ENCODE results near the gene IL1B. TPM values are rescaled to one million over a fixed set of nuclear protein-coding genes. Genes with fewer than 3 reads are reported as not detected.

IL1B gene
- polyA plus RNA-seq, 1 donor from 2014 or later: not detected

GRCh38 chr2:112782234-112782799 is 54.3 kb downstream of the IL1B start:
- no peak overlapping the region for H3K9ac ChIP-seq (ENCODE audit: low read length)
- H2AFZ ChIP-seq (ENCODE audit: low read depth, low read length): no peak overlapping the region
- no peak overlapping the region for H3K4me2 ChIP-seq (ENCODE audit: low read length)
- H3F3A ChIP-seq (ENCODE audit: insufficient read depth, low read length, poor library complexity, severe bottlenecking): no peaks in the 10 kb centered on the region
- H3K79me2 ChIP-seq (replicated peaks; ENCODE audit: insufficient read depth, low read length): no peaks in the 10 kb centered on the region
- H3K4me3 ChIP-seq (ENCODE audit: low read length): no peak overlapping the region
- no peak for TF ChIP-seq SMC3 (conservative IDR thresholded peaks at IDR 0.05; ENCODE audit: poor library complexity)
- no peak for TF ChIP-seq RAD21 (conservative IDR thresholded peaks at IDR 0.05)
- no peak for TF ChIP-seq POLR2AphosphoS5 (IDR thresholded peaks at IDR 0.05)
- TF ChIP-seq EZH2 (IDR thresholded peaks at IDR 0.05; ENCODE audit: borderline replicate concordance, insufficient read depth, low read length, poor library complexity, severe bottlenecking): no peak
- no peak for TF ChIP-seq REST (IDR thresholded peaks at IDR 0.05; ENCODE audit: borderline replicate concordance)
- TF ChIP-seq MXI1 (conservative IDR thresholded peaks at IDR 0.05; ENCODE audit: poor library complexity, severe bottlenecking): no peak
- no peak for TF ChIP-seq EP300 (conservative IDR thresholded peaks at IDR 0.05; ENCODE audit: poor library complexity, severe bottlenecking)
- no peak for TF ChIP-seq CTCF (IDR thresholded peaks at IDR 0.05; ENCODE audit: poor library complexity, severe bottlenecking)
- TF ChIP-seq TAF1 (IDR thresholded peaks at IDR 0.05; ENCODE audit: low read depth): no peak
- no peak overlapping the region for H3K27ac ChIP-seq (ENCODE audit: low read length)
- no peaks in the 10 kb centered on the region for H3K36me3 ChIP-seq (ENCODE audit: insufficient read depth, low read length)
- no peaks in the 10 kb centered on the region for H4K20me1 ChIP-seq (ENCODE audit: insufficient read depth)
- no peaks in the 10 kb centered on the region for H3K27me3 ChIP-seq (ENCODE audit: insufficient read depth, low read depth, low read length)
- H3K9me2 ChIP-seq (ENCODE audit: insufficient read depth, low read length): no peaks in the 10 kb centered on the region
- H3K9me3 ChIP-seq (ENCODE audit: low read length): no peaks in the 10 kb centered on the region

Other genes starting within 250 kb of the IL1B start
- gene SLC20A1, start 190.8 kb downstream of the IL1B start, polyA plus RNA-seq: 61.4 and 66.3 TPM in 2 replicates
- not detected in 2 replicates for gene NT5DC4, start 115.8 kb downstream of the IL1B start, polyA plus RNA-seq
- gene CKAP2L, start 72.2 kb downstream of the IL1B start, polyA plus RNA-seq: 0.78 and 1.5 TPM in 2 replicates
- 0.14 TPM in 1 of 2 replicates, not detected in the other for gene IL1A, start 52.3 kb downstream of the IL1B start, polyA plus RNA-seq
- gene IL37, start 74.4 kb upstream of the IL1B start, polyA plus RNA-seq: not detected in 2 replicates
- not detected in 2 replicates for gene IL36G, start 141.2 kb upstream of the IL1B start, polyA plus RNA-seq
- gene IL36A, start 168.7 kb upstream of the IL1B start, polyA plus RNA-seq: not detected in 2 replicates
- not detected in 2 replicates for gene IL36B, start 216.1 kb upstream of the IL1B start, polyA plus RNA-seq
- gene IL36RN, start 222.4 kb upstream of the IL1B start, polyA plus RNA-seq: not detected in 2 replicates
- gene IL1F10, start 231.2 kb upstream of the IL1B start, polyA plus RNA-seq: not detected in 2 replicates